ENCODE data around the gene GPATCH4.
"Not testable (repeated sequence)": the region's sequence is repeated elsewhere in the genome, so short reads cannot be mapped to it uniquely, and the experiment has no call there.

The GPATCH4 gene

GRCh38 chr1:156632355-156632754 lies 31.1 kb upstream of the GPATCH4 start:
- H3K27me3 ChIP-seq (ENCODE audit: insufficient read depth, low read depth, severe bottlenecking): no peaks in the 10 kb centered on the region
- TF ChIP-seq CTCF (IDR thresholded peaks at IDR 0.05; ENCODE audit: low read depth, low read length): no peak
- H3K36me3 ChIP-seq: no peaks in the 10 kb centered on the region
- no peak overlapping the region for H3K4me3 ChIP-seq (ENCODE audit: low read depth, low read length)
- no peaks in the 10 kb centered on the region for H3K9me3 ChIP-seq (ENCODE audit: severe bottlenecking)
- no peak overlapping the region for H3K27ac ChIP-seq
- no peak for DNase-seq

GRCh38 chr1:156631152-156631551 lies 29.9 kb upstream of the GPATCH4 start:
- H3K4me3 ChIP-seq (ENCODE audit: low read depth, low read length); H3K27ac ChIP-seq; H3K36me3 ChIP-seq; H3K9me3 ChIP-seq (ENCODE audit: severe bottlenecking); H3K27me3 ChIP-seq (ENCODE audit: insufficient read depth, low read depth, severe bottlenecking); DNase-seq: not testable (repeated sequence)

- DNase-seq: no peak
- Histone ChIP-seq H3K27ac (no peak overlapping the region), H3K9me3 (ENCODE audit: severe bottlenecking) (no peaks in the 10 kb centered on the region), H3K27me3 (ENCODE audit: insufficient read depth, low read depth, severe bottlenecking) (peaks cover 7% of the 10 kb centered on the region), H3K36me3 (no peaks in the 10 kb centered on the region), H3K4me3 (ENCODE audit: low read depth, low read length) (no peak overlapping the region)
- TF ChIP-seq CTCF (IDR thresholded peaks at IDR 0.05; ENCODE audit: low read depth, low read length): no peak
Observed at GRCh38 chr1:156629823-156630449, 28.7 kb upstream of the GPATCH4 start.

- peak; percentile 83 for DNase-seq
- peak; percentile 88 for TF ChIP-seq CTCF (IDR thresholded peaks at IDR 0.05; ENCODE audit: low read depth, low read length)
- no peaks in the 10 kb centered on the region for H3K9me3 ChIP-seq (ENCODE audit: severe bottlenecking)
- peaks cover 15% of the 10 kb centered on the region for H3K27me3 ChIP-seq (ENCODE audit: insufficient read depth, low read depth, severe bottlenecking)
- no peaks in the 10 kb centered on the region for H3K36me3 ChIP-seq
- H3K4me3 ChIP-seq (ENCODE audit: low read depth, low read length): no peak overlapping the region
- H3K27ac ChIP-seq: no peak overlapping the region
Observed at GRCh38 chr1:156627313-156627880, 26.1 kb upstream of the GPATCH4 start.

- Histone ChIP-seq H3K36me3 (no peaks in the 10 kb centered on the region), H3K4me3 (ENCODE audit: low read depth, low read length) (no peak overlapping the region), H3K27ac (no peak overlapping the region), H3K9me3 (ENCODE audit: severe bottlenecking) (no peaks in the 10 kb centered on the region), H3K27me3 (ENCODE audit: insufficient read depth, low read depth, severe bottlenecking) (peaks cover 15% of the 10 kb centered on the region)
- DNase-seq: no peak
- no peak for TF ChIP-seq CTCF (IDR thresholded peaks at IDR 0.05; ENCODE audit: low read depth, low read length)
Observed at GRCh38 chr1:156626079-156626438, 24.8 kb upstream of the GPATCH4 start.

GRCh38 chr1:156625436-156626078 lies 24.3 kb upstream of the GPATCH4 start:
- peaks cover 15% of the 10 kb centered on the region for H3K27me3 ChIP-seq (ENCODE audit: insufficient read depth, low read depth, severe bottlenecking)
- peak; percentile 94 for TF ChIP-seq CTCF (IDR thresholded peaks at IDR 0.05; ENCODE audit: low read depth, low read length)
- H3K4me3 ChIP-seq (ENCODE audit: low read depth, low read length): peak overlapping the region; percentile 58
- peak; percentile 83 for DNase-seq
- H3K36me3 ChIP-seq: no peaks in the 10 kb centered on the region
- H3K27ac ChIP-seq: no peak overlapping the region; the same call in 1 of the 2 replicates
- no peaks in the 10 kb centered on the region for H3K9me3 ChIP-seq (ENCODE audit: severe bottlenecking)

All from WERI-Rb-1 (cell line).